Activated B cell treated with CpG ODN at 0.5 μM for 24 hours (primary cell): ENCODE results near the gene COL1A1. TPM values are rescaled to one million over a fixed set of nuclear protein-coding genes. Genes with fewer than 3 reads are reported as not detected.

Experiments
- ATAC-seq: fragments of 200-7000 bp; cut with Tn5 transposase; one replicate; pipeline ENCODE4 v1.10.0; 2021; ENCODE audit warnings: low read depth, mild to moderate bottlenecking, moderate library complexity
- CTCF ChIA-PET: fragments of 350-600 bp; sonication (Branson Sonifier 250); formaldehyde crosslinking; loops from one replicate; lab custom pipeline; 2021; ENCODE audit warnings: antibody characterized with exemption; lab: Charles Lee
- POLR2A ChIA-PET: fragments of 350-600 bp; sonication (Branson Sonifier 250); formaldehyde crosslinking; loops from one replicate; lab custom pipeline; 2021; ENCODE audit warnings: antibody characterized with exemption; lab: Charles Lee
- DNase-seq: peaks from one replicate; pipeline ENCODE4 v3.0.0; 2022
- H3K27ac Mint-ChIP-seq: one replicate; pipeline ENCODE4 v1.8.0; 2020; ENCODE audit warnings: mixed read lengths
- H3K27me3 Mint-ChIP-seq: one replicate; pipeline ENCODE4 v1.8.0; 2021; ENCODE audit warnings: mixed read lengths
- H3K36me3 Mint-ChIP-seq: one replicate; pipeline ENCODE4 v1.8.0; 2021; ENCODE audit warnings: low read depth, mixed read lengths
- H3K4me1 Mint-ChIP-seq: one replicate; pipeline ENCODE4 v1.8.0; 2021; ENCODE audit warnings: mixed read lengths
- H3K4me3 Mint-ChIP-seq: one replicate; pipeline ENCODE4 v1.8.0; 2020; ENCODE audit warnings: mild to moderate bottlenecking, mixed read lengths
- H3K9me3 Mint-ChIP-seq: one replicate; pipeline ENCODE4 v1.8.0; 2020; ENCODE audit warnings: mixed read lengths
- CTCF ChIP-seq: fragments of 200-600 bp; IDR thresholded peaks from one replicate; pipeline ENCODE4 v1.8.0; 2022; ENCODE audit warnings: antibody characterized with exemption, mild to moderate bottlenecking
- intact Hi-C: fragments of 100-400 bp; cut with micrococcal nuclease; formaldehyde crosslinking; loops from one replicate; pipeline ENCODE4 v1.15.1; 2024
- total RNA-seq: library from RNA; stranded (reverse); gene quantifications from 2 replicates; pipeline ENCODE4 v1.2.3, GENCODE V29; 2022

Gene COL1A1
- total RNA-seq, 1 donor from 2014 or later: 9.2 TPM

DNA sequence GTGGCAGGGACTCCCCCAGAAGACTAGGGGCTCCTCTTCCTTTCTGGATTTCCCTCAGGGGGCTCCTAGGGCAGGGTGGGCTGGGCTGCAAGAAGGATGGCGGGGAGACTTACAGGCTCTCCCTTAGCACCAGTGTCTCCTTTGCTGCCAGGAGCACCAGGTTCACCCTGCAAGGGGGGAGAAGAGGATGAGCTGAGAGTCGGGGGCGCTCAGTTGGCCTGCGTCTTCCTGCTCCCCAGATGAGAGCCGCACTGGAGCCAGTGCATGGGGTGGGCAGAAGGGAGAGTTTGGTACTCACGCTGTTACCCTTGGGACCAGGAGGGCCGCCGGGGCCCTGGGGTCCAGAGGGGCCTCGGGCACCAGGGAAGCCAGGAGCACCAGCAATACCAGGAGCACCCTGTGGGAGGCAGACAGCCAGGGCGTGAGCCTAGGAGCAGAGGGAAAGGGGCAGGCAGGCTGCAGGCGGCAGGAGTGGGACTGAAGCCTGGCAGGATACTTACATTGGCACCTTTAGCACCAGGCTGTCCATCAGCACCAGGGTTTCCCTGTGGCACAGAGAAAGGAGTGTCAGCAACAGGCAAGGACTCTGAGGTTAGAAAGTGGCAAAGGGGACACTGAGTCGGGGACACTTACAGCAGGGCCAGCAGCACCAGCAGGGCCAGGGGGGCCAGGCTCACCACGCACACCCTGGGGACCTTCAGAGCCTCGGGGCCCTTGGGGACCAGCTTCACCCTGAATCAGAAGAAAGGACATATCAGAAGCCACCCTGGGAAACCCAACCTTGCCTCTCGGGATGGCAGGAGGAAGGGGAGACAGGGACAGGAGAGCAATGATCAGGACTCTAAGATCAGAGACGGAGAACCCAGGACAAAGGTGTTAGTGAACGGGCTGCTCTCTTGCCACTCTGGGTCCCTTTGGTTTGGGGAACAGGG is 6.2 kb downstream of the COL1A1 start:
- POLR2A ChIA-PET: interaction anchor here (2.6 kb wide), 1 partner anchor 25 kb away, joined by 16 read pairs; no protein-coding TSS in a partner anchor
- DNase-seq (no peak), ATAC-seq (no peak)
- peaks cover 37% of the 10 kb centered on the region for H3K4me1 Mint-ChIP-seq
- no peaks in the 10 kb centered on the region for H3K9me3 Mint-ChIP-seq
- CTCF ChIA-PET: interaction anchor here (3.5 to 4.4 kb wide), 2 partner anchors 17 to 26 kb away, joined by 22 to 86 read pairs; no protein-coding TSS in a partner anchor
- no peak for TF ChIP-seq CTCF
- H3K27me3 Mint-ChIP-seq: peaks cover 9% of the 10 kb centered on the region
- intact Hi-C loops: no loop called here
- H3K4me3 Mint-ChIP-seq: no peak overlapping the region
- H3K36me3 Mint-ChIP-seq: peaks cover 1% of the 10 kb centered on the region
- H3K27ac Mint-ChIP-seq: no peak overlapping the region

GRCh38 chr17:50194140-50194933 is 7.1 kb downstream of the COL1A1 start:
- ChIA-PET CTCF (interaction anchor here (1.5 to 4.4 kb wide), 2 partner anchors 25 kb away, joined by 3 to 86 read pairs; no protein-coding TSS in a partner anchor), POLR2A (no interaction called here)
- Mint-ChIP-seq H3K27me3 (peaks cover 9% of the 10 kb centered on the region), H3K4me3 (no peak overlapping the region), H3K36me3 (peaks cover 1% of the 10 kb centered on the region), H3K27ac (no peak overlapping the region), H3K9me3 (no peaks in the 10 kb centered on the region), H3K4me1 (peaks cover 31% of the 10 kb centered on the region)
- ATAC-seq (no peak), DNase-seq (no peak)
- no peak for TF ChIP-seq CTCF
- intact Hi-C loops: no loop called here

GRCh38 chr17:50192618-50193291 is 8.7 kb downstream of the COL1A1 start:
- Mint-ChIP-seq H3K36me3 (peaks cover 1% of the 10 kb centered on the region), H3K4me3 (peak overlapping the region; percentile 75), H3K27ac (peak overlapping the region; percentile 74), H3K9me3 (no peaks in the 10 kb centered on the region), H3K27me3 (no peaks in the 10 kb centered on the region), H3K4me1 (peaks cover 22% of the 10 kb centered on the region)
- TF ChIP-seq CTCF: no peak
- ChIA-PET POLR2A (no interaction called here), CTCF (interaction anchor here (1.5 kb wide), 1 partner anchor 23 kb away, joined by 3 read pairs; no protein-coding TSS in a partner anchor)
- ATAC-seq: peak; percentile 88
- intact Hi-C loops: loop anchor here (1.0 kb wide), 1 partner anchor 8 kb away; no protein-coding TSS in a partner anchor
- peak; percentile 39 for DNase-seq

DNA sequence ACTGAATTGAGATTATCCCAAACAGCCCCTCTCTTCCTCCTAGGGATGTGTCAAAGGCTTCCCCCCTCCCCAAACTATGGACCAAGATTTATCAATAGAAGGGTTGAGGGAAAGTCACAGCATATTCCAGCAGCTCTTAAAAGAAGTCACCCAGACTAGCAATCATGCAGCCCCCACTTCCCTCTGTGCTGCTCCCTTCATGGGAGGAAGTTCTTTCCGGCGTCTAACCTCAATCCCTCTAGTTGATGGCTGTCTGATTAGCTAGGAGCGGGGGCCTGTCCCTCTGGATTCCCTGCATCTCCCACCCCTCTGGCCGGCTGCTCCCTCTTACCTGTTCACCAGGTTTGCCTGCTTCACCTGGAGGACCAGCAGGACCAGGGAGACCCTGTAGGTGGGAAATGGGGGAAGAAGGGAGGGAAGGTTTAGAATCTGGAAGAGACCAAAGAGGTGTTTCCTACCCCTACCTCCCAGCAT is 9.2 kb downstream of the COL1A1 start:
- intact Hi-C loops: no loop called here
- H3K27ac Mint-ChIP-seq: no peak overlapping the region
- ChIA-PET POLR2A (no interaction called here), CTCF (interaction anchor here (2.1 kb wide), 1 partner anchor 8 kb away, joined by 4 read pairs; no protein-coding TSS in a partner anchor)
- no peak for TF ChIP-seq CTCF
- no peak overlapping the region for H3K4me3 Mint-ChIP-seq
- peaks cover 3% of the 10 kb centered on the region for H3K36me3 Mint-ChIP-seq
- no peaks in the 10 kb centered on the region for H3K27me3 Mint-ChIP-seq
- no peak for ATAC-seq
- DNase-seq: no peak
- peaks cover 22% of the 10 kb centered on the region for H3K4me1 Mint-ChIP-seq
- H3K9me3 Mint-ChIP-seq: no peaks in the 10 kb centered on the region
